ENCODE measurements around the gene TCERG1L.
"Not testable (repeated sequence)": the region's sequence is repeated elsewhere in the genome, so short reads cannot be mapped to it uniquely, and the experiment has no call there.

The TCERG1L gene

GRCh38 chr10:131086094-131086493, 225.4 kb downstream of the TCERG1L start:
- Mint-ChIP-seq H3K36me3 (no peaks in the 10 kb centered on the region), H3K4me3 (no peak overlapping the region), H3K27ac (no peak overlapping the region), H3K9me3 (peaks cover 3% of the 10 kb centered on the region), H3K4me1 (no peaks in the 10 kb centered on the region), H3K27me3 (peaks cover 11% of the 10 kb centered on the region)
- no peak for ATAC-seq

- ATAC-seq, result no peak
- no peak overlapping the region for H3K4me3 Mint-ChIP-seq
- H3K9me3 Mint-ChIP-seq, result peaks cover 3% of the 10 kb centered on the region
- H3K4me1 Mint-ChIP-seq, result no peaks in the 10 kb centered on the region
- H3K36me3 Mint-ChIP-seq, result no peaks in the 10 kb centered on the region
- H3K27me3 Mint-ChIP-seq, result peaks cover 11% of the 10 kb centered on the region
- no peak overlapping the region for H3K27ac Mint-ChIP-seq
Measured at GRCh38 chr10:131085091-131085860, 226.2 kb downstream of the TCERG1L start.

GRCh38 chr10:131084791-131085090, 226.8 kb downstream of the TCERG1L start:
- Mint-ChIP-seq H3K27me3 (peaks cover 11% of the 10 kb centered on the region), H3K27ac (no peak overlapping the region), H3K36me3 (no peaks in the 10 kb centered on the region), H3K4me1 (no peaks in the 10 kb centered on the region), H3K9me3 (peaks cover 3% of the 10 kb centered on the region), H3K4me3 (no peak overlapping the region)
- ATAC-seq, result no peak

- Mint-ChIP-seq H3K4me1 (no peaks in the 10 kb centered on the region), H3K4me3 (no peak overlapping the region), H3K27ac (no peak overlapping the region), H3K36me3 (no peaks in the 10 kb centered on the region), H3K9me3 (peaks cover 3% of the 10 kb centered on the region), H3K27me3 (peaks cover 11% of the 10 kb centered on the region)
- no peak for ATAC-seq
Measured at GRCh38 chr10:131083915-131084790, 227.4 kb downstream of the TCERG1L start.

GRCh38 chr10:131082991-131083481, 228.5 kb downstream of the TCERG1L start:
- Mint-ChIP-seq H3K9me3 (peaks cover 3% of the 10 kb centered on the region), H3K4me1 (no peaks in the 10 kb centered on the region), H3K36me3 (no peaks in the 10 kb centered on the region), H3K27me3 (peaks cover 11% of the 10 kb centered on the region), H3K4me3 (no peak overlapping the region), H3K27ac (no peak overlapping the region)
- ATAC-seq, result no peak

GRCh38 chr10:131082201-131082850, 229.2 kb downstream of the TCERG1L start:
- H3K27me3 Mint-ChIP-seq, result peaks cover 11% of the 10 kb centered on the region
- H3K4me3 Mint-ChIP-seq, result no peak overlapping the region
- no peaks in the 10 kb centered on the region for H3K4me1 Mint-ChIP-seq
- peak; percentile 11 for ATAC-seq
- no peaks in the 10 kb centered on the region for H3K36me3 Mint-ChIP-seq
- H3K9me3 Mint-ChIP-seq, result peaks cover 3% of the 10 kb centered on the region
- no peak overlapping the region for H3K27ac Mint-ChIP-seq

GRCh38 chr10:131081786-131082185, 229.7 kb downstream of the TCERG1L start:
- H3K4me3 Mint-ChIP-seq, result no peak overlapping the region
- H3K27me3 Mint-ChIP-seq, result peaks cover 11% of the 10 kb centered on the region
- H3K4me1 Mint-ChIP-seq, result no peaks in the 10 kb centered on the region
- no peak overlapping the region for H3K27ac Mint-ChIP-seq
- no peak for ATAC-seq
- H3K9me3 Mint-ChIP-seq, result peaks cover 3% of the 10 kb centered on the region
- no peaks in the 10 kb centered on the region for H3K36me3 Mint-ChIP-seq

GRCh38 chr10:131081376-131081775, 230.1 kb downstream of the TCERG1L start:
- Mint-ChIP-seq H3K36me3 (no peaks in the 10 kb centered on the region), H3K4me1 (no peaks in the 10 kb centered on the region), H3K27ac (no peak overlapping the region), H3K27me3 (peaks cover 11% of the 10 kb centered on the region), H3K4me3 (no peak overlapping the region), H3K9me3 (peaks cover 3% of the 10 kb centered on the region)
- no peak for ATAC-seq

GRCh38 chr10:131080571-131080970, 230.9 kb downstream of the TCERG1L start:
- Mint-ChIP-seq H3K27ac (no peak overlapping the region), H3K27me3 (peaks cover 11% of the 10 kb centered on the region), H3K36me3 (no peaks in the 10 kb centered on the region), H3K4me3 (no peak overlapping the region), H3K4me1 (no peaks in the 10 kb centered on the region), H3K9me3 (peaks cover 3% of the 10 kb centered on the region)
- ATAC-seq, result no peak

GRCh38 chr10:131079314-131079713, 232.2 kb downstream of the TCERG1L start:
- peaks cover 11% of the 10 kb centered on the region for H3K27me3 Mint-ChIP-seq
- H3K4me1 Mint-ChIP-seq, result no peaks in the 10 kb centered on the region
- H3K36me3 Mint-ChIP-seq, result no peaks in the 10 kb centered on the region
- H3K4me3 Mint-ChIP-seq, result no peak overlapping the region
- no peak overlapping the region for H3K27ac Mint-ChIP-seq
- ATAC-seq, result no peak
- peaks cover 3% of the 10 kb centered on the region for H3K9me3 Mint-ChIP-seq

GRCh38 chr10:131078882-131079280, 232.6 kb downstream of the TCERG1L start:
- not testable (repeated sequence) for ATAC-seq, H3K27ac Mint-ChIP-seq, H3K9me3 Mint-ChIP-seq, H3K4me1 Mint-ChIP-seq, H3K4me3 Mint-ChIP-seq, H3K36me3 Mint-ChIP-seq
- peaks cover 11% of the 10 kb centered on the region for H3K27me3 Mint-ChIP-seq

GRCh38 chr10:131078131-131078881, 233.2 kb downstream of the TCERG1L start:
- no peak overlapping the region for H3K4me3 Mint-ChIP-seq

GRCh38 chr10:131077724-131078123, 233.8 kb downstream of the TCERG1L start:
- H3K4me1 Mint-ChIP-seq, result no peaks in the 10 kb centered on the region
- no peaks in the 10 kb centered on the region for H3K36me3 Mint-ChIP-seq
- H3K9me3 Mint-ChIP-seq, result no peaks in the 10 kb centered on the region
- H3K4me3 Mint-ChIP-seq, result no peak overlapping the region
- no peak overlapping the region for H3K27ac Mint-ChIP-seq
- ATAC-seq, result no peak
- H3K27me3 Mint-ChIP-seq, result peaks cover 11% of the 10 kb centered on the region

More at GRCh38 chr10:131078131-131078881, 233.2 kb downstream of the TCERG1L start:
- Mint-ChIP-seq H3K27me3 (peaks cover 11% of the 10 kb centered on the region), H3K27ac (no peak overlapping the region), H3K36me3 (no peaks in the 10 kb centered on the region), H3K9me3 (no peaks in the 10 kb centered on the region), H3K4me1 (no peaks in the 10 kb centered on the region)
- ATAC-seq, result no peak

- H3K9me3 Mint-ChIP-seq, result no peaks in the 10 kb centered on the region
- no peaks in the 10 kb centered on the region for H3K4me1 Mint-ChIP-seq
- no peaks in the 10 kb centered on the region for H3K36me3 Mint-ChIP-seq
- H3K27ac Mint-ChIP-seq, result no peak overlapping the region
- H3K4me3 Mint-ChIP-seq, result no peak overlapping the region
- peaks cover 9% of the 10 kb centered on the region for H3K27me3 Mint-ChIP-seq
- ATAC-seq, result no peak
Measured at GRCh38 chr10:131077031-131077430, 234.5 kb downstream of the TCERG1L start.

- no peak overlapping the region for H3K27ac Mint-ChIP-seq
- no peaks in the 10 kb centered on the region for H3K36me3 Mint-ChIP-seq
- peaks cover 2% of the 10 kb centered on the region for H3K27me3 Mint-ChIP-seq
- no peak for ATAC-seq
- H3K9me3 Mint-ChIP-seq, result no peaks in the 10 kb centered on the region
- no peak overlapping the region for H3K4me3 Mint-ChIP-seq
- H3K4me1 Mint-ChIP-seq, result no peaks in the 10 kb centered on the region
Measured at GRCh38 chr10:131076356-131076755, 235.2 kb downstream of the TCERG1L start.

Data from stimulated activated memory B cell treated with anti-CD40 and anti-IgM and Interleukin-4, amounts not matched to agents 10 μg/mL and 1 μg/mL and 100 μg/mL, for 72 hours (primary cell).